HG02943 (cell line): ENCODE data around the gene GNB2.
"Not testable (repeated sequence)": the region's sequence is repeated elsewhere in the genome, so short reads cannot be mapped to it uniquely, and the experiment has no call there.

Experiments
- ATAC-seq: cut with Tn5 transposase; IDR thresholded peaks from one replicate; pipeline ENCODE4 v1.9.1; 2021; ENCODE audit warnings: mild to moderate bottlenecking, low read depth, moderate library complexity; ENCODE audit not compliant: unreplicated experiment

GNB2 gene

GRCh38 chr7:100723732-100724275 is 50.3 kb downstream of the GNB2 start:
- ATAC-seq: no peak

- ATAC-seq: not testable (repeated sequence)
These were observed 50.8 kb downstream of the GNB2 start for GRCh38 chr7:100724364-100724763.

- no peak for ATAC-seq
These were observed 53.6 kb downstream of the GNB2 start for GRCh38 chr7:100726996-100727761.

- no peak for ATAC-seq
These were observed 54.7 kb downstream of the GNB2 start for GRCh38 chr7:100728196-100728595.
